ENCODE results near the gene OSMR.
"Not testable (repeated sequence)": the region's sequence is repeated elsewhere in the genome, so short reads cannot be mapped to it uniquely, and the experiment has no call there.

OSMR gene

DNA sequence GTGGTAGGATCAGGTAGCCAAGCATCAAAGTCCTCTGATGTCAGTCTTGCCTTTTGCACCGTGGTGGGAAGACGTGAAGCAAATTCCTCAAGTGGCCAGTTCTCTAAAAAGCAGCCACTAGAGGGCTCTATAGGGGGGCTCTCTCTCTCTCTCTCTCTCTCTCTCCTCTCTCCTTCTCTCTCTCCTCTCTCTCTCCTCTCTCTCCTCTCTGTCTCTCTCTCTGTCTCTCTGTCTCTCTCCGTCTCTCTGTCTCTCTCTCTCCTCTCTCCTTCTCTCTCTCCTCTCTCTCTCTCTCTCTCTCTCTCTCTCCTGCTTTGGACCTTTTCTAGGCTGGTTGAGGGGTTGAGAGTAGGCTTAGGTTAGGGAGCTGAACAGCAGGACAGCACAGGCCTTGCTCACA is 13.9 kb upstream of the OSMR start:
- no peak for DNase-seq

DNA sequence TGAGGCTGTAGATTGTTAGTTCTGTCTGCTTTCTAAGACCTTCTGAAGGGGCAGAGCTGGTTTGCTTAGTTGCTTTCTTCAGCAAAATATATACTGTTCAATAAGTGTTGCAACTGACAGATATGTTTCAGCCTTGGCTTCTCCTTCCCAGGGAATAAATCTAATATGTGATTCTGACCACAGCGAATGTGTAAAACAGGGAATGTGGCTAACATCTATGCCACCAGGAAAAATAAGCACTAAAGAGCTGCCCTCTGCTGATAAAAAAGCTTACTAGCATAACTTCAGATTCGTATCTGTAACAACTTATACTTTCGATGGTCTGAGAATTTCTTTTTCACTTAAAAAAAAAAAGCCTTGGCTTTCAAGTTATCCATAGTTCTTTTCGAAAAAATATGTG is 13.0 kb upstream of the OSMR start:
- no peak for DNase-seq

DNA sequence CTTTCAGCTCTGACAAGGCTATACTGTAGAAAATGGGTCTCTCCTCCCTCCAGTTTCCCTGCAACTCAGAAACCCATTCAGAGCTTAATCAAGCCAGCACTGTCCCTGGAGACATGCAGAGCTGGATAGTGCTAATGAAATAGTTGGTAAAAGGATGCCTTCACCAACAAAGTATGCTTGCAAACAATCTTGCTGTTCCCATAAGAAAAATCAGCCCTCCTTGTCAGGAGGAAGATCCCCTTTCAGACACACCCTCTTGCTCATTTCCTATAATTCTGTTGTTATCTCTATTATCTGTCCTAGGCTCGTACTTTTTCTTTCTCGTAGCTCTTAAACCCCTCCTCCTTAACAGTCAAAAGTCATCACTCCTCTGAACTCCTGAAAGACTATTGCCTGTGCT is 9.9 kb upstream of the OSMR start:
- no peak for DNase-seq

DNA sequence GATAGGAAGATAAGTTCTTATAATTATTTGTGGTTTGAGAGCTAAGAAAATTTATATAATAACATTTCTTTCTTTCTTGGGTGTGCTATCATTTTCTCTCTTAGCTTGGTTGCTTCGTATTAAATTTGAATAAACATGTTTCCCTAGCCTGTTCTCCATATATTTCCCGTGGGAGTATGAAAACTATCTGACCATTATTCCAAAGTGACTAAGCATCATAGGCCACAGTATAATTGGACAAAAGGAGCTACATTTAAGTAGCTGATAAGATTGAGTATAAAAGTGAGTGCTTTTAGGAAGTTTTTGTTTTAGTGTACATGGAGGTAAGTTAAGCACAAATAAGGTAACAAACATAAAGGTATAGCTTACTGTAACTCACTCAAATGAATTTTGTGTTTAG is 8.4 kb upstream of the OSMR start:
- no peak for DNase-seq

DNA sequence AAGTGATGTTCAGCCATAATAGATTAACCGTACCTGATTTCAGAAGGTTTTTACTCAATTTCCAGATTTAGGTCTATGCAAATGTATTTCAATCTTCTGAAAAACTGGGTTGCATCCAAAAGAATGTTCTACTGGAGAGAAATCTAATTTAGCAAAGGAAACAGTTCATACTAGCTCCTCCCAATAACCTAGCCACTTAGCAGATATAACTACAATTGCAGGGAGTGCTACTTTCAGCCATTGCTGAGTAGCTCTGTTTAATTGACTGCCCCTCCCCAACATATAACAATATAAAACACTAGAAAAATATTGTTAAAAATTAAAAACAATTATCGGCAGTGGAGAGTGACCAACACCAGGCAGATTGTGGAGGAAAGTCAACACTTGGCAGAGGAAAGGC is 7.9 kb upstream of the OSMR start:
- DNase-seq: no peak

DNA sequence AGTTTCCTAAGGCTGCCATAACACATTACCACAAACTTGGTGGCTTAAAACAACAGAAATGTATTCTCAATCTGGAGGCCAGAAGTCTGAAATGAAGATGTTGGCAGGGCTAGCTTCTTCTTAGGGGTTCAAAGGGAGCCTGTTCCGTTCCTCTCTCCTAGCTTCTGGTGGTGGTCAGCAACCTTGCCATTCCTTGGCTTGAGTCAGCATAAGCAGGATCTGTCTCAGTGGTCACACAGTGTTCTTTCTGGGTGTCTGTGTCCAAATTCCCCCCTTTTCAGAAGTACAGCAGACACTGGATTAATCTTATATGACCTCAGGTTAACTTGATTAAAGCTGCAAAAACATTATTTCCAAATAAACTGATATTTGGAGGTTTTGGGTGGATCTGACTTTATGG is 2.1 kb upstream of the OSMR start:
- no peak for DNase-seq

DNA sequence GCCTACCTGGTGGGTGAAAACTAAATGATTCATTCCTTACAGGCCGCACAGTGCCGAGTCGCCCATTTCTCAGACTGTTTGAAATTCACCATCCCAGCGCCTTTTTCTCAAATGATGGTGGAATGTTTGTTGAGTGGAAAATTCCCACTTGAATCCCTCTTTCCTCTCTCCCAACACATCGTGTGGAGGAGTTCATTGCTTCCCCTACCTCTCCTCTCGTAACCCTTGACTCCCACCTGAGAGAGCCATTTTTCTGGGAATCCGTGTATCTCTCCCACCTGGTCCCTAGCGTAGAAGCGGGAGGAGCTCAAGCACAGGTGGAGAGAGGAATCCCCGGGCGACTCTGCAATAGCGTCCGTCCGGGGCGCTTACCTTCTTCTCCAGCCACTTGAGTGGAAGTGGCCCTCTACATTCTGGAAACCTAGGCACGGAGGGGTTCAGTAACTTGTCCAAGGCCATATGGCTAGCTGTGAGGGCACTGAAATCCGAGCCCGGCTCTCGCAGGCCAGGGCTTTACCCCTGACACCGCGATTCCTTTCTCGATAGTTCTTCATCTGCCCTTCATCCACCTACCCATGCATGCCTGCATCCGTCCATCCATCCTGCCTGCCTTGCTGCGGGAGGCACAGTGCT is 683 bp downstream of the OSMR start:
- no peak for DNase-seq

DNA sequence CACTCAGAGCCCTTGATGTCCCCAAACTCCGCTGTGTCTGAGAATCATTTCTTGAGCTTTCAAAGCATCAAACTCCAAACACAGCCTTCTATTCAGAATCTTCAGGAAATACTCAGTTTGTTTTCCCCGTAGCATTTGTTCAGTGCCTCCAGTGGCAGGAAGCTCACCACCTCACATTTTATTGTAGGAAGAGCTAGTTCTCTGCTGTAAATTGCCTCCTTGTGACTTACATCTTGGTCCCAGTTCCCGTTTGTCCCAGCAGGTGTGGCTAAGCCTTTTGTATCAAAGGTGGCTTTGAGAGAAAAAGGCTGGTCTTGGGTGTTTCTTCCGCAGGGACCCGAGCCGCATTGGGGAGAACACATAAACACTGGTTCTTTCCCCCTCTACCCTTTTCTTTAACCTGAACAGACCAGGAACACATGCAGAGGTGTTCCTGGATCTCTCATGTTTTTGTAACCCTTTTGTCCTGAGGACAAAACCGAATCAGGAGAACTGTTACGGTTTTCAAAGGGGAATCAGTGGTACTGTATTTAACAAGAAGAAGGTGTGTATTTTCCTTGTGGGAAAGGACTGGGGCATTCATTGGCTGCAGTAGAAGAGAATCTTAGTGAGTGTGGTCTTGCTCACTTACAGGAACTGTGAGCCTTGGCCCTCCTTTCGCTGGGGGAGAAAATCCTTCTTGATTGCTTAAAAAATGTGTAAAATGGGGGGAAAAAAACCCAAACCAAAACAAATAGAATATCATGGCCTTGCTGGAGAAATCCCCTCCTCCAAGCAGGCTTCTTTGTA is 1.9 kb downstream of the OSMR start:
- no peak for DNase-seq

DNA sequence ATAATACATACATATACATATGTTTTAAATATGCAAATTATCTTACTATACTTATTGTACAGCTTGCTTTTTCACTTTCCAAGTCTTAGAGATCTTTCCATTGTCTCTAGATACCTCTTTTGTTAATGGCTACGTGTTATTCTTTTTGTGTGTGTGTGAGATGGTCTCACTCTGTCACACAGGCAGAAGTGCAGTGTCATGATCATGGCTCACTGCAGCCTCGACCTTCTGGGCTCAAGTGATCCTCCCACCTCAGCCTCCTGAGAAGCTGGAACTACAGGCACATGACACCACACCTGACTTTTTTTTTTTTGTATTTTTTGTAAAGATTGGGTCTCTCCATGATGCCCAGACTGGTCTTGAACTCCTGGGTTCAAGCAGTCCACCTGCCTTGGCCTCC is 2.8 kb downstream of the OSMR start:
- DNase-seq: no peak

DNA sequence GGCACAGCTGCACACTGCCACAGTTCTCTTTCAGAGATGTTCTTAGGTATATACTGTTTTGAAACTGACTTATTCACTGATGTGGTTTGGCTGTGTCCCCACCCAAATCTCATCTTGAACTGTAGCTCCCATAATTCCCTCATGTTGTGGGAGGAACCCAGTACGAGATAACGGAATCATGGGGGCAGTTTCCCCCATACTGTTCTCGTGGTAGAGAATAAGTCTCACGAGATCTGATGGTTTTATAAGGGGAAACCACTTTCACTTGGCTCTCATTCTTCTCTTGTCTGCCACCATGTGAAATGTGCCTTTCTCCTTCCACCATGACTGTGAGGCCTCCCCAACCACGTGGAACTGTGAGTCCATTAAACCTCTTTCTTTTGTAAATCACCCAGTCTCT is 5.8 kb downstream of the OSMR start:
- not testable (repeated sequence) for DNase-seq

DNA sequence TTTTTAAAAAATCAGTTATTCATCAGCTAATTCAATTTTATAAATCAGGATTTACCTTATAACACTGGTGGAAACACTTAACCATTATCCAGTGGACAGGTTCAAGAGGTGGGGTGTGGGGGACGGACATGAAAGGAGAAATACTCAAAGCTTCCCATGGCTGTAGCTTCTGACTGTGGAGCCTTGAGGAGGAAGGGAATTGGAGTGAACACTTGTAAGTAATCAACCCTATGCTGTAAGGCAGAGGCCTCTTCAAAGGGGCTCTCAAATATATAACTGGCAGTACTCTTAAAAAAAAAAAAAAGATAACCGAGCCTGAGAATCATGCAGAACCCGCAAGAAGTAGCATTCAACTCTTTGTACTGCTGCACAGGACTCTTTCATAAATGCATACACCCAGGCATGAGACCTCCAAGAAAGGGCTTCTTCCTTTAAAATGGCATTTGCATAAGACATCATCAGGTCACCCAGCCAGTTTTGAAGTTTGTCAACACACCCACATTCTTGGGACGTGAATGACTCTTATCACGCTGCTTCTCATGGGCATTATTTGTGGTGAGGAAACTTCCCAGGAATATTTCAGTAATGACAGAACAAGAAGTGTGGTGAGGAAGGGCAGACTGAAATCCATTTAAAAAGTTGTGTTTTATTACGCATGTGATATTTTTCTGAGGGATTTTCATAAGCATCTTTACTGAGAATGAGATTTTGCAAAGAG is 8.1 kb downstream of the OSMR start:
- DNase-seq: no peak

DNA sequence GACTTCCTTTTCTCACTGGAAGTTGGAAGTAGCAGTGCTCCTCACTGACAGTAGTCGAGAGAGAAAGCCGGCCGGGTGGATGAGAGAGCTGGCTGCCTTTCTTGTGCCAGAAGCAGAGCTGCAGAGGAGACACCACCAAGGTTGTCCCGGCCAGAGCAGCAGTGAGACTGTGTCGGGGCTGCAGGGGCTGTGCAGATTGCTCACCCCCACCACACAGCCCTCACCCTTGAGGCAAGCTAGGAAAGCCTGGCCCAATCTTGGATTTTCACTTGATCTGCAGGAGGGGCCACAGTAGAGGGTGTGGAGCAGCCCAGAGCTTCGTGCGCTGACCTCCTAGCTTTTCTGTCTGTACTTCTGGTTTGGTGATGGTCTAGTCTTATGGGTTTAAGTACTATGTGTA is 9.1 kb downstream of the OSMR start:
- DNase-seq: no peak

DNA sequence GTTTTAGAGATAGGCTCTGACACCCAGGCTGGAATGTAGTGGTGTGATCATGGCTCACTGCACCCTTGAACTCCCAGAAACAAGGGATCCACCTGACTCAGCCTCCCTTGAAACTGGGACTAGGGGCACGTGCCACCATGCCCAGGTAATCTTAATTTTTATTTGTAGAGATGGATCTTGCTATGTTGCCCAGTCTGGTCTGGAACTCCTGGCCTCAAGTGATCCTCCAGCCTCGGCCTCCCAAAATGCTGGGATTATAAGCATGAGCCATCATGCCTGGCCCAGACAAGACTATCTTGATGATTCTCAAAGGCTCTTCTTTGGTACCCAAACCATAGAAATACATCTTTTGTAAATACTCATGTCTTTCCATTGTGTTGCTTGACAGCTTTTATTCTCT is 10.8 kb downstream of the OSMR start:
- no peak for DNase-seq

DNA sequence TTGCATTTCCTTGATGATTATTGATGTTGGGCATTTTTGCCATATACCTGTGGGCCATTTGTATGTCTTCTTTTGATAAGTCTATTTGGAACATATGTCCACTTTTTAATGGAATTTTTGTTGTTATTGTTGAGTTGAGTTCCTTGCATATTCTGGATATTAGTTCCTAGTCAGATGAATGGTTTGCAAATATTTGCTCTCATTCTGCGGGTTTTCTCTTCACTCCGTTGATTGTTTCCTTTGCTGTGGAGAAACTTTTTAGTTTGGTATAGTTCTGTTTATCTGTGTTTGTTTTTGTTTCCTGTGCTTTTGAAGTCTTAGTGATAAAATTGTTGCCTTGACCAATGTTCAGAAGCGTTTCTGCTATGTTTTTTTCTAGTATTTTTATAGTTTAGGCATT is 13.0 kb downstream of the OSMR start:
- no peak for DNase-seq

DNA sequence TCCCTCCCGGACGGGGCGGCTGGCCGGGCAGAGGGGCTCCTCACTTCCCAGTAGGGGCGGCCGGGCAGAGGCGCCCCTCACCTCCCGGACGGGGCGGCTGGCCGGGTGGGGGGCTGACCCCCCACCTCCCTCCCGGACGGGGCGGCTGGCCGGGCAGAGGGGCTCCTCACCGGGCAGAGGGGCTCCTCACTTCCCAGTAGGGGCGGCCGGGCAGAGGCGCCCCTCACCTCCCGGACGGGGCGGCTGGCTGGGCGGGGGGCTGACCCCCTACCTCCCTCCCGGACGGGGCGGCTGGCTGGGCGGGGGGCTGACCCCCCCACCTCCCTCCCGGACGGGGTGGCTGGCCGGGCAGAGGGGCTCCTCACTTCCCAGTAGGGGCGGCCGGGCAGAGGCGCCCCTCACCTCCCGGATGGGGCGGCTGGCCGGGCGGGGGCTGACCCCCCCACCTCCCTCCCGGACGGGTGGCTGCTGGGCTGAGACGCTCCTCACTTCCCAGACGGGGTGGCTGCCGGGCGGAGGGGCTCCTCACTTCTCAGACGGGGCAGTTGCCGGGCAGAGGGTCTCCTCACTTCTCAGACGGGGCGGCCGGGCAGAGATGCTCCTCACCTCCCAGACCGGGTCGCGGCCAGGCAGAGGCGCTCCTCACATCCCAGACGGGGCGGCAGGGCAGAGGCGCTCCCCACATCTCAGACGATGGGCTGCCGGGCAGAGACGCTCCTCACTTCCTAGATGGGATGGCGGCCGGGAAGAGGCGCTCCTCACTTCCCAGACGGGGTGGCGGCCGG is 16.4 kb downstream of the OSMR start:
- not testable (repeated sequence) for DNase-seq

DNA sequence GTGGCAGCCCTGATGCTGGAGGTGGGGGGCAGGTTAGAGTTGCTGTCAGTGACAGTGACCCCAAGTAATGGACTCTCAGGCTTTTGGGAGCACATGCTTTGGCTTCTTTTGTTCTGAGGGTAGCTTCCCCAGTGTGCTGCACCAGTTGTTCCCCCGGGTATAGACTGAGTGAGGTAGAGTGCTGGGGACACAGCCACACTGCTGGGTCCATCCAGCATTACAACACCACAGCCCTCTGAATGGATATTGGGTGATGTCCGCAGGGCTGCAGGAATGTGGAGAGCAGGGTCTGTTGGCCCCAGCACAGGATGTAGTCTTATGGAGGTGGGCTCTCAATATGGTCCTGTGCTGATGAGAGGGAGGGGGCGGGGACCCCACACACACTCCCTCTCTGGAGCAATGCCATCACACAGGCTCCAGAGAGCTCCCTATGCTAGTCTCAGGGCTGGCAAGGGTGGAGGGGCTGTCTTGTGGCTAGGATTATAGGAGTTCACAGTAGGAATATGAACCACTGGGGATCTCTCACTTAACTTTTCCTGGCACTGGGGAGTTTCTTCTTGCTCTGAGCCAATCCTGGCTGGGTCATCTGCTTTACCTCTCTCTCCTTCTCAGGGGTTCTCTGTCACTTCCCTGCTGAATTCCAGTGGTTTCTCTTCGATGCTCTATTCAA is 20.7 kb downstream of the OSMR start:
- no peak for DNase-seq

DNA sequence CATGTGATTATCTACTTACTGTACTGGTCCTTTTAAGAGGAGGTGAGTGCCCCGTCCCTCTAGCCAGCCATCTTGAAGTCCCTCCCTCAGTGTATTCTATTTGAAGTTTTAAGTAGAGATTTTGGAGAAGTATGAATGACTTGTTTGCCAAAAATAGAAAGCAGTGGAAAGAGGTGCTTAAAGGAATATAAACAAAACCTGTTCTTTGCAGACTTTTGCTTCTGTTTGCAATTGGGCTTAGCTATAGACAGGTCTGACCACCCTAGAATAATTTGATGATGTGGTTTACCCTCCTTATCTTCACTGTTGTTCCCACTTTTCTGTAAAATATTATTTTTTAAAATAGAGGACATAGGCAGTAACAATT is 21.2 kb downstream of the OSMR start:
- DNase-seq: no peak

DNA sequence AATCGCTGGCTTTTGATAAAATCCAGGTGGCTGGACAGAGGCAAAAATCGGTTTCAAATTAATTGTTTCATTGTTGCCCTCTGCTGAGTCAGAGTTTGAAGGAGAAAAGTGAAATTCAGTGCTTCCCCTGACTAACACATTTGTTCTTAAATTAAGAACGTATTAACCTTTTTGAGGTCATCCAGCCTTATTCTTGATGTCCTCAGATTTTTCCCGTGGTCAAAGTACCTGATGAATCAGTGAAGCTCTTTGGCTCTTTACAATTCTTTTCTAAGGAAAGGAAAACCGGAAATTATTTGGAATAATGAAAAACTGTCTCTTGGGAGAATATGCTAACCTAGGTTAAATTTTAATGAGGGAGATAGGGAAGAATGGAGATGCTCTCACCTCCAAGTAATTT is 21.6 kb downstream of the OSMR start:
- DNase-seq: no peak

DNA sequence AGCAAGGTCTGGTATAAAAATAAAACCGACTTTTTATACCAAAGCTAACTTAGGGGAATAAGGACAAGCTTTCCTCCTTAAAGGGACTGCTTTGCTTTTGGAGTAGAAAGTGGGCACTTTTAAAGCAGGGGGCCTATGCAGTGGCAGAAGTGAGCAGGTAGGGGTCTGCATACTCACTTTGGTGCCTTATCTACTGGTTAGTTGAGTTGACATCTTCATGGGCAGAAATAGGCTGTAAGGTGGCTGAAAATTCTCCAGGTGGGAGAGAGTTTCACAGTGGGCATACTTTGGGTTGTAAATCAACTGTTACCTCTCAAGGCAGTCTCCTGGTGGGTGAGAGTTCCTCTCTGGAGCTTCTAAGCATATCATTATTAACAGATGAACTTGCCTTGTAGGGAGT is 24.8 kb downstream of the OSMR start:
- no peak for DNase-seq

DNA sequence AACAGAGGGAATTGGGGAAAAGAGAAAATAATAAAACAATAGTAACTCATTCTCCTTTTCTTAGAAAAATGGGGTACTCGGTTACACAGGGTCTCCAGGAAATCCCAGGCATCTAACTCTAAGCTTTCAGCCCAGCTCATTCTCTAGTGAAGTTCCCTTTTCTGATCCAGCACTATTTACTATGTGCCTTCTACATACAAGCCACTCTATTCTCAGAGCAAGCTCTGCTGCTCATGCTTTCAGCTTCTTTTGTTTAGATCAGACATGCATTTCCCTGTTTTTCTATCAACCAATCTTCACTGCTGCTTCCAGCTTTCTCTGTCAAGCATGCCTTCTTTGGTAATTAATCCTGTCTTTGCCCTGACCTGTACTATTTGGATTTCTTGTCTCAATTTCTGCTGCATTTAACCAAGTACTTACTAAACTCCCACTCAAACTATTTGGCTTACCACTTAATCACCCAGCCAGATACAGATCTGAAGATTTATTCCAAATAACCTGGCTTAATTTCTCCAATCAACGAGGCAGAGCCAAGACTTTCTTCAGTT is 25.3 kb downstream of the OSMR start:
- DNase-seq: no peak

DNA sequence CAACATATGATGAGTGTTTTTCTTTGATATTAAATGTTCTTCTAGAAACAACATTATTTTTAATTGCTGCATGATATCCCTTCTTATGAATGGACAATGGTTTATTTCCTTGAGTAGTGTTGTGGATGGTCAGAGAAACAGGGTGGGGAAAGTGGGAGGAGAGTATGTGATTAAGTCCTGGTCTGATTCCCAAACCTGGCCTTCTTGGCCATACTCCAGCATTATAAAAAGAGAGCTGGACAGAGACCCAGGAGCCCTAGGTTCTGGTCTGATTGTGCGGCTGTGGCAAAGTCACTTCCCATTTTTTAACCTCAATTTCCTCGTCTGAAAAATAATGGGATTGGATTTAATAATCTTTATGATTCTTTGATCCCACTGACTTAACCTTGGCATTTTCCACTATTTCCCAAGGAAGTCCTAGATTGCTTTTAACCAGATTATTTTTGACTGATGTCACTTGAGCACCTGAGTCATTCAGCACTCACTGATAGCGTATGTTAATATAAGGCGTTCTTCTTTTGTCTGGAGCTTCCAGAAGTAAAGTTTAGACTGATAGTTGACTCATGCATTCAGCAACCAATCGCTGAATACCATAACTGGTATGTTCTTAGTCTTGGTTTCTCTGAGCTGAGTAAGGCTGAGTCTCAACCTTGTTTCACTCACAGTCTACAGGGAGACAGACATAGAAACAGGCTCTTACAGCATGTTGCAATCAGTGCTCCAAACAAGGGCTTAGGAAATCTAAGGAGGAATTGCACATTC is 26.2 kb downstream of the OSMR start:
- DNase-seq: no peak

DNA sequence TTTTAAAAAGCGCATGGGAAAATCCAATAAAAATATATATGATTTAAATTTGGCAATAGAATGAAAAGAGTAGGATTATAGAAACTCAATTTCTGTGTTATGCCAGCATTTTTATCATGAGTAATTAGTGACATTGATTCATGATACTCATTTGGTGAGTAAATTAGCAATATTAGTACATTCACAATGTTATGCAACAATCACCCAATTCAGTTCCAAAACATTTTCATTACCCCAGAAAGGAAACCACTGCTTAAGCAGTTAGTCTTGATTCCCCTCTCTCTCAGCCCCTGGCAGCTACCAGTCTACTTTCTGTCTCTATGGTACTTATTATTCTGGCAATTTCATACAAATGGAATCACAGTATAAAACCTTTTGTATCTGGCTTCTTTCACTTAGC is 27.0 kb downstream of the OSMR start:
- DNase-seq: no peak
